Activated naive CD4-positive, alpha-beta T cell treated with anti-CD3 and anti-CD28 coated beads, Interleukin-2, amount 10 ng/mL, durations not matched to agents 7 days and 5 days (primary cell): ENCODE measurements around the gene TRAPPC12.
A peak's percentile ranks its signal among the peaks of the same experiment; 100 is the strongest.

Experiments used
- CTCF ChIA-PET: fragments of 350-600 bp; sonication (Branson Sonifier 250); formaldehyde crosslinking; loops from one replicate; lab custom pipeline; 2021; ENCODE audit warnings: antibody characterized with exemption; lab: Charles Lee
- DNase-seq: peaks from one replicate; pipeline ENCODE4 v3.0.0-alpha.2; 2020
- H3K27ac Mint-ChIP-seq: one replicate; pipeline ENCODE4 v1.8.0; 2021; ENCODE audit warnings: mild to moderate bottlenecking, moderate library complexity, mixed read lengths
- H3K27me3 Mint-ChIP-seq: one replicate; pipeline ENCODE4 v1.8.0; 2021; ENCODE audit warnings: mild to moderate bottlenecking, mixed read lengths
- H3K36me3 Mint-ChIP-seq: one replicate; pipeline ENCODE4 v1.8.0; 2021; ENCODE audit warnings: mixed read lengths
- H3K4me1 Mint-ChIP-seq: one replicate; pipeline ENCODE4 v1.8.0; 2021; ENCODE audit warnings: mixed read lengths
- H3K4me3 Mint-ChIP-seq: one replicate; pipeline ENCODE4 v1.8.0; 2021; ENCODE audit warnings: mild to moderate bottlenecking, moderate library complexity, mixed read lengths
- H3K9me3 Mint-ChIP-seq: one replicate; pipeline ENCODE4 v1.8.0; 2021; ENCODE audit warnings: mixed read lengths

TRAPPC12 gene

GRCh38 chr2:3406501-3406900 lies 27.0 kb downstream of the TRAPPC12 start:
- Mint-ChIP-seq H3K36me3 (peaks cover 19% of the 10 kb centered on the region), H3K9me3 (no peaks in the 10 kb centered on the region), H3K4me3 (no peak overlapping the region), H3K27ac (no peak overlapping the region), H3K27me3 (no peaks in the 10 kb centered on the region), H3K4me1 (no peaks in the 10 kb centered on the region)
- CTCF ChIA-PET: interaction anchor here (0.6 to 1.5 kb wide), 2 partner anchors 18 to 1205 kb away, joined by 3 to 4 read pairs; no protein-coding TSS in a partner anchor
- no peak for DNase-seq

DNA sequence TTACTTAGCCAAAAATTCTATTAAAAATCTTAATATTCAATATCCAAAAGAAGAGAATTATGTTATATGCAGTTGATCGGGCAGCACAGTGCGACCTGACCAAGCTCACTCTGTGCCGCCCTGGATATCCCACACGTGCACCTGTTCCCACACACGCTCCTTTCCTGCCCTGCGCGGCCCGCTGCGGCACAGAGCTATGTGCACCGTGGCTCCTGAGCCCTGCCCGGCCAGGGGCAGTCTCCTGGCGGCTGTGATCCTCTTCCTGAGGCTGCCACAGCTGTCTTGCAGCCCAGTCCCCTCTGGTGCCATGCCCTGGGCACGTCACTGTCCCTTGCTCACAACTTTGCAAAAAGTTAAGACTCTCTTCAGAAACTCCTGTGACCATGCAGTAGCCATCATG lies 29.3 kb downstream of the TRAPPC12 start:
- no peak overlapping the region for H3K4me3 Mint-ChIP-seq
- no peaks in the 10 kb centered on the region for H3K4me1 Mint-ChIP-seq
- H3K9me3 Mint-ChIP-seq: no peaks in the 10 kb centered on the region
- no peak overlapping the region for H3K27ac Mint-ChIP-seq
- CTCF ChIA-PET: no interaction called here
- no peaks in the 10 kb centered on the region for H3K27me3 Mint-ChIP-seq
- no peak for DNase-seq
- H3K36me3 Mint-ChIP-seq: peaks cover 10% of the 10 kb centered on the region

DNA sequence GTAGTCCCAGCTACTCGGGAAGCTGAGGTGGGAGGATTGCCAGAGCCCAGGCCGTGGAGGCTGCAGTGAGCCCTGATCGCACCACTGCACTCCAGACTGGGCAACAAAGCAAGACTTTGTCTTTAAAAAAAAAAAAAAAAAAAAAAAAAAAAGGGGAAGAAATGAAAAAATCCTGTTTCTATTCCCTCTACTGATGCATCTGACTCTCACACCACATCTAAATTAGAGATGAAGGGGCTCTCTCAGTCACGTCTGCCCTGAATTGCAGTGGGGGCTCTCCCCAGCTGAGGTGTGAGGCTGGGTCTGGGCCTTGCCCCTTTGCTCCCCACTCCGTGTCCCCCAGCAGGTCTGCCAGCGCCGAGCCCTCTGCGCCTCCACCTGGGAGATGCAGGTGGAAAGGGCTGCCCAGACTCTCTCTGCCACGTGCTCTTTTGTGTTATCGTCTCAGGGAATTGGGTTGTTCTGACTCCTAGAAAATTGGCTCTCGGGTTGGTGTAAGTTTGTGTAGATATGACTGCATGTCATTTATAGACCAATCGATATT lies 30.2 kb downstream of the TRAPPC12 start:
- no peaks in the 10 kb centered on the region for H3K27me3 Mint-ChIP-seq
- CTCF ChIA-PET: no interaction called here
- H3K4me3 Mint-ChIP-seq: no peak overlapping the region
- no peaks in the 10 kb centered on the region for H3K4me1 Mint-ChIP-seq
- H3K36me3 Mint-ChIP-seq: peaks cover 9% of the 10 kb centered on the region
- H3K27ac Mint-ChIP-seq: no peak overlapping the region
- no peaks in the 10 kb centered on the region for H3K9me3 Mint-ChIP-seq
- no peak for DNase-seq

GRCh38 chr2:3411103-3411502 lies 31.6 kb downstream of the TRAPPC12 start:
- DNase-seq: no peak
- Mint-ChIP-seq H3K27ac (no peak overlapping the region), H3K4me3 (no peak overlapping the region), H3K4me1 (no peaks in the 10 kb centered on the region), H3K9me3 (no peaks in the 10 kb centered on the region), H3K27me3 (no peaks in the 10 kb centered on the region), H3K36me3 (peaks cover 7% of the 10 kb centered on the region)
- CTCF ChIA-PET: interaction anchor here (1.0 kb wide), 1 partner anchor 13 kb away, joined by 3 read pairs; no protein-coding TSS in a partner anchor

DNA sequence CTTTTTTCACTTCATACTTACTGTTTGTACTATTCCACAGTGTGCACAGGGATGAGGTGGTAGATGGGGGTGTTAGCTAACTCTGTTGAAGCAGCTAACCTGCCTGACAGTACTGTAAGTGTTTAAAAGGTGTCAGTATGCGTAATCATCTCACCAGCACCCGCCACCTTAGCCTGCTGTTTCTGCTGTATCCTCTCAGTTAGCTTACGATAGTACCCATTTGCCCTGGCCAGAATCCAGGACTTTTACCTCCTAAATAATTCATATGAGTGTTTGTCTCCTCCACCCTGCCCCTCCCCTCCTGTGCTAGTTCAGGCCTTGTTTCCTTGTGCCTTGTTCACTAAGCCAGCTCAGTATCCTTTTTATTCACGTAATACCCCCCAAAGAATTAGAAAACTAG lies 34.2 kb downstream of the TRAPPC12 start:
- no peak overlapping the region for H3K4me3 Mint-ChIP-seq
- peaks cover 7% of the 10 kb centered on the region for H3K36me3 Mint-ChIP-seq
- H3K9me3 Mint-ChIP-seq: no peaks in the 10 kb centered on the region

DNA sequence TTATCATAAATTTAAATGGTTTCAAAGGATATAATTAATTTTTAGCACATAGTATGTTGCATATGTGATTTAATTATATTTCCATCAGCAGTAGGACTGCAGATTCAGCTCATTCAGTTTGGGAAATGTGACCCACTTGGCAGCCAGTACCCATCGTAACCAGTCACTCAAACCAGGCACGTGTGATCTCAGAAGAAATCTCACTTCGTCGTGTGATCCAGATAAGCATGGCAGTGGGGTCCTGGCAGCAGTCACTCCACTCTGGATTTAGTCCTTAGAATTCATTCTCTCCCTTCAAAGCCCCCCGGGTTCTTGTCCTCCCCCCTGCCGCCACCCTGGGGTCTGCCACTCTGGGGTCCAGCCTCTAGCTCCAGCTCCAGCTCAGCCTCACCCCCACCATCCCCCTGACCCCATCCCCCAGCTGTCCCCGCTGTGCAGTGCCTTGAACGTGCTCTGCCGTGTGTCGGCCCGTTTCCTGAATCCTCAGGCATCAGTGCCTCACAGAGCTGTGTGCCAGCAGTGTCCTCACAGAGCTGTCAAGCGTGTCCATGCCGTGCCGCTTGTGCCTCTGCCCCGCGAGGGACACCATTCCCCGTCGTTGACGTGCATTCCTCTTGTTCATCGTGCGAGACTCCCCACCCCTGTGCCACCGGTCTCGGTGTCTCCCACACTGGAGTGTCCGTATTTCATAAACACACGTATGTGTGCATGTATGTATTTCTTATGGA lies 34.8 kb downstream of the TRAPPC12 start:
- Mint-ChIP-seq H3K27me3 (no peaks in the 10 kb centered on the region), H3K27ac (no peak overlapping the region), H3K4me3 (no peak overlapping the region), H3K4me1 (no peaks in the 10 kb centered on the region), H3K36me3 (peaks cover 7% of the 10 kb centered on the region), H3K9me3 (no peaks in the 10 kb centered on the region)
- CTCF ChIA-PET: interaction anchor here (0.9 to 1.1 kb wide), 2 partner anchors 8 to 10 kb away, joined by 3 to 4 read pairs; no protein-coding TSS in a partner anchor
- no peak for DNase-seq

More for the DNA sequence above, 34.2 kb downstream of the TRAPPC12 start:
- CTCF ChIA-PET: interaction anchor here (1.1 kb wide), 1 partner anchor 9 kb away, joined by 4 read pairs; no protein-coding TSS in a partner anchor
- Mint-ChIP-seq H3K27ac (no peak overlapping the region), H3K27me3 (no peaks in the 10 kb centered on the region), H3K4me1 (no peaks in the 10 kb centered on the region)
- no peak for DNase-seq

DNA sequence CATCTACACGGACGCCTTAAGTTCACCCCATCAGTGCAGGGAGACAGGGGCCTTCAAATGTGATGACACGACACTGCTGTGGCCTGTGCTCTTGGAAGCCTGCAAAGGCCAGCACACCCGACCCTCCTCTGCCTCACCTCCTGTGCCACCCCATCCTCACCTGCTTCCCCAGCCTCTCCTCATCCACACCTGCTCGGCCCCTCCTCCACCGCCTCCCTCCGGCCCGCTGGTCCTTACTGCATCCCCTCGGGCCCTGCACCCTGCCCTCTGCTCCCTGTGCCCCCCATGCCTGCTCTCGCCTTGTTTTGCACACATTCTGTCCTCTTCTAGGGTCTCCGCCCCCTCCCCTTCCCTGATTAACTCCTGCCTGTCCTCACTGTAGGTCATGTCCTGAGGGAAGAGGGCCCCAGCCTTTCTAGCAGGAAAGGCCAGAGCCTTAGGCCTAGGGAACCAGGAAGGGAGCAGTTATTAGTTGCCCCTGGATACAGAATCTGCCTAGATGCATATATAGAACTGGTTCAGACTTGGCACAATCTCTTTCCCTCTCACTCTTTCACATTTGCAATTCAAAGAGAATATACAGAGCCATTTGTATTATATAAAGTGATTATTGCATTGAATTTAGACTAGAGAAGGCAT lies 39.4 kb downstream of the TRAPPC12 start:
- Mint-ChIP-seq H3K36me3 (peaks cover 18% of the 10 kb centered on the region), H3K9me3 (no peaks in the 10 kb centered on the region), H3K4me1 (no peaks in the 10 kb centered on the region), H3K4me3 (no peak overlapping the region), H3K27me3 (no peaks in the 10 kb centered on the region), H3K27ac (no peak overlapping the region)
- CTCF ChIA-PET: interaction anchor here (1.5 kb wide), 1 partner anchor 9 kb away, joined by 3 read pairs; no protein-coding TSS in a partner anchor
- no peak for DNase-seq

DNA sequence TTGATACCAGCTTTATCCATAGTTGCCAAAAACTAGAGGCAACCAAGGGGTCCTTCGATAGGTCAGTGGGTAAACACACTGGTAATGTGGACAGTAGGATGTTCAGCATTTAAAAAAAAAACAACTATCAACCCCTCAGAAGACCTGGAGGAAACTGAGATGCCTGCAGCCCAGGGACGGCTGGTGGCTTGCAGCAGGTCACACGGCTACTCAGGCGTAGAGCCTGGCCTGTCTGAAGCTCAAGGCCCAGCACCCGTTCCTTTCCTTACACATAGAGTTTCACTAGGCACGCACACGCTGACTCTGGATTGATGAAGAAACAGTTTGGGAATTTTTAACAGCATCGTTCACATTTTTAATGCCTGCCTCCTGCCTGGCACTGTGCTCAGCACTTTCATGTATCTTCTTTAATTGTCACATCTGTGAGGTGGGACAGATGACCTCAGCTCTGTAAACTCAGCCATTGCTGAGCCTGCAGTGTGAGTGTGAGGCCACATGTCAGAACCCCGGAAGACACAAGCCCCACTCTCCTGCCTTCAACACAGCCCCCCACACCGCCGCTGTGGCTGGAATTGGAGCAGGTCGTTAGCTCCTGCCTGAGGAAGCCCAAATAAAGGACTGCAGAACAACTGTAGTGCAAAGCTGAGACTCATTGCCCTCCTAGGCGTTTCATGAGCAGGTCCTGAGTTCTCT lies 40.7 kb downstream of the TRAPPC12 start:
- Mint-ChIP-seq H3K27me3 (no peaks in the 10 kb centered on the region), H3K27ac (peak overlapping the region; percentile 49), H3K36me3 (peaks cover 18% of the 10 kb centered on the region), H3K4me1 (no peaks in the 10 kb centered on the region), H3K4me3 (no peak overlapping the region), H3K9me3 (no peaks in the 10 kb centered on the region)
- no peak for DNase-seq
- CTCF ChIA-PET: interaction anchor here (1.5 kb wide), 1 partner anchor 8 kb away, joined by 3 read pairs; no protein-coding TSS in a partner anchor

DNA sequence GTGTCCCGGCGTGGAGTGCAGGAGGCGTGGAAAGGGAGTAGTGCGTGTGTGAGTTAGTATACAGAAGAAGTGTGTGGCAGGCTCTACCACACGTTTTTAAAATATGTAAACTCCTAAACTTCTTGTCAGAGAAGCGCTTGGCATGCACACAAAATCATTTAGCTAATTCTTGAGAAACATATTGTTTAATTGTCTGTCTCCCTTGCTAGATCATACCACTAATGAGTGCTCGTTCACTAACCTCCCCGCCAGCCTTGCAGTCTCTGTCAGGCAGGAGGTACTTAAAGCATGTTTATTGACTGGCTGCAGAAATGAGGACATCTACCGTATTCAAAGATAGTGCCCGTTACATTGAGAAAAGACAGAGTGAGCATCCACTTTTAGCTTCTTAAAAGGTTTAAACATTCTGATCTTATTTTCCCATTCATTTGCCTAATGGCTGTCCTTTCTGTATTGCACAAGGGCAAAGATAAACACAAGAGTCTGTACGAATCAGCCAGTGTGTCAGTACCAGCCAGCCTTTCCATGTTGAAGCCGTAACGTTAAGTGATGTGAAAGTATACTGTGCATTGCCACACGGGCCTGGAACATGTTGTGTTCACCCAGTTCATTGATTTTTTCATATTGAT lies 41.4 kb downstream of the TRAPPC12 start:
- DNase-seq: no peak
- H3K4me1 Mint-ChIP-seq: no peaks in the 10 kb centered on the region

DNA sequence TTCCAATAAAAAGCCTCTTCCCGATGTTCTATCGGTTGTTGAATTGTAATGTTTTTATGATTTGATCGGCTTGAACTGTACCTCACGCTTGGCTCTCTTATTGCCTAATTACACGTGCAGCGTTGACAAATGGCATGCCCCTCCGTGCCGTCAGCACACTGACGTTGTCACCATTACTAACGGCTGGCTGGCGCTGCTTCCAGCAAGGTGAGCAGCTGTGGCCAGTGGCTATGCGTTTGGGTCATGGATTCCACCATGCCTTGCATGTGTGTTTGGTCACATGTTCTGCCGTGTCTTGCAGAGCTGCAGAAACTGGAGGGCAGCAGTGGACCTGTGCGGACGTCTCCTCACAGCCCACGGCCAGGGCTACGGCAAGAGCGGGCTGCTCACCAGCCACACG lies 42.1 kb downstream of the TRAPPC12 start:
- H3K4me1 Mint-ChIP-seq: no peaks in the 10 kb centered on the region
- peaks cover 18% of the 10 kb centered on the region for H3K36me3 Mint-ChIP-seq
- no peak overlapping the region for H3K4me3 Mint-ChIP-seq
- CTCF ChIA-PET: interaction anchor here (2.5 to 3.8 kb wide), 2 partner anchors 19 to 41 kb away, joined by 15 to 33 read pairs; no protein-coding TSS in a partner anchor
- no peaks in the 10 kb centered on the region for H3K27me3 Mint-ChIP-seq
- H3K9me3 Mint-ChIP-seq: no peaks in the 10 kb centered on the region
- no peak overlapping the region for H3K27ac Mint-ChIP-seq
- no peak for DNase-seq

More for the DNA sequence above, 41.4 kb downstream of the TRAPPC12 start:
- CTCF ChIA-PET: interaction anchor here (2.5 kb wide), 1 partner anchor 42 kb away, joined by 15 read pairs; no protein-coding TSS in a partner anchor
- Mint-ChIP-seq H3K4me3 (no peak overlapping the region), H3K27me3 (no peaks in the 10 kb centered on the region), H3K9me3 (no peaks in the 10 kb centered on the region), H3K27ac (no peak overlapping the region), H3K36me3 (peaks cover 18% of the 10 kb centered on the region)

DNA sequence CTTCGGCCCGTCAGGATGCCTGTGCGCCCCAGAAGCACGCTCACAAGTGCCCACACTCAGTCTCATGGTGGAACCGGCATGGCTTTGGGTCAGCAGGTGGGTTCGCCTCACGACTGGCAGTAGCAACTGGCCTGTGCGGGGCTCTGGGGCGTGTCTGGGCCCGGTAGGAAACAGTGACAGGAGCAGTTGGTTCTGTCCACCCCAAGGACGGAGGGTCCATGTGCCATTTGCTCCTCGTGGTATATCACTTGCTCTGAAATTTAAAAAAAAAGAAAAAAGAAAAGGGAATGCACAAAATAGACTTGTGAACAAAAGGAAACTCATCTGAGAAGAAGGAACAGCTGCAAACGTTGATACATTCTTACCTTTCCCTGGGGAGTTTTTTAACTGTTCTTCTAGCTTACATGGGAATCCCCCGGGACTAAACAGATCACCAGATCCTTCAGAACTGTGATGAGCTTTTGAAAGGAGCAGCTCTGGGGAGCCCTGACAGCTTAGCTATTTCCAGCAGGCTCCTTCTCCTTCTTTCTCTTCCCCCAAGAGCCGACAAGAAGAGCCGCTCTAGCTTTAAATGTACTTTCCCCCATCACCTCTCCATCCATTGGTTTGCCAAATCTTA lies 42.8 kb downstream of the TRAPPC12 start:
- H3K4me3 Mint-ChIP-seq: no peak overlapping the region
- peaks cover 23% of the 10 kb centered on the region for H3K36me3 Mint-ChIP-seq
- peak overlapping the region; percentile 7 for H3K27ac Mint-ChIP-seq
- no peaks in the 10 kb centered on the region for H3K9me3 Mint-ChIP-seq
- CTCF ChIA-PET: interaction anchor here (0.6 to 3.8 kb wide), 8 partner anchors 8 to 230 kb away, joined by 3 to 33 read pairs (median 4); no protein-coding TSS in a partner anchor
- DNase-seq: no peak
- no peaks in the 10 kb centered on the region for H3K27me3 Mint-ChIP-seq
- H3K4me1 Mint-ChIP-seq: no peaks in the 10 kb centered on the region

DNA sequence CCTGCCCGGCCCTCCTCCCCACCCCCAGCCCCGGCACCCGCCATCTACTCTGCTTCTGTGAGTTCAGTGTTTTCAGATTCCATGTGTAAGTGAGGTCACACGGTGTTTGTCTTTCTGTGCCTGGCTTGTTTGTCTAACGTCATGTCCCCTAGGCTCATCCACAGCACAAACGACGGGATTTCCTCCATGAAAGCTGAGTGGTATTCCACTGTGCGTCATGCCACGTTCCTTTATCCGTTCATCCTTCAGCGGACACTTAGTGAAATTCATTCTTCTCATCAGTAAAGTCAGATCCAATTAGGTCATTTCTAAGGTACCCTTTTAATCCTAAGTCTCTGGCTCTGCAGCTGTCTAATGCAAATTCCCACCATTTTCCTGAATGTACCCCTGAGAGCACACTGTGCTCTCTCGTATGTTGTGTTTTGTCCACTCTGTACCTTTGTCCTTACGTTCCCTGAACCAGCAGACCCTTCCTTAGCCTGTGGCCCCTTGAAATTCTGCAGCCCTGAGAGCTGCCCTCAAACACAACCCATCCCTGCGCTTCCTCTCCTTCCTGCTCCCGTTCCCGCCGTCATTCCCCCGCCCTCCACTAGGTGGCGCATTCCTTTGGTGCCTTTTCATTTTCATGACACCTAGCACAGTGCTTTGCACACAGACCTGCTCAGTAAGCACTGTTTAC lies 44.1 kb downstream of the TRAPPC12 start:
- Mint-ChIP-seq H3K27ac (no peak overlapping the region), H3K4me1 (no peaks in the 10 kb centered on the region), H3K4me3 (no peak overlapping the region), H3K27me3 (no peaks in the 10 kb centered on the region), H3K36me3 (peaks cover 23% of the 10 kb centered on the region), H3K9me3 (no peaks in the 10 kb centered on the region)
- peak; percentile 81 for DNase-seq
- CTCF ChIA-PET: interaction anchor here (0.6 to 3.8 kb wide), 18 partner anchors 9 to 229 kb away, joined by 3 to 33 read pairs (median 4); no protein-coding TSS in a partner anchor
